HCT116 (cell line): Measurements from ENCODE around the gene ADCY2. TPM values are rescaled to one million over a fixed set of nuclear protein-coding genes. Genes with fewer than 3 reads are reported as not detected.

Source experiments
- ATAC-seq: fragments of 200-7000 bp; cut with Tn5 transposase; 2 replicates; pipeline ENCODE4 v1.9.1; 2020; ENCODE audit warnings: mild to moderate bottlenecking, moderate library complexity
- BruUV-seq: library from RNA; stranded (reverse); fragments of 400-500 nt; replicated peaks from 2 replicates; lab custom pipeline; 2021; lab: Mats Ljungman, UMichigan
- CTCF ChIA-PET: fragments of 300-600 bp; sonication (Branson Sonifier 250); formaldehyde crosslinking; loops from one replicate; lab custom pipeline; 2021; ENCODE audit warnings: antibody characterized with exemption; lab: Charles Lee
- POLR2A ChIA-PET: fragments of 300-600, 350-600 bp; sonication (Branson Sonifier 250); formaldehyde crosslinking; loops from one replicate; lab custom pipeline; 2021; ENCODE audit warnings: antibody characterized with exemption; lab: Charles Lee
- RAD21 ChIA-PET, 2 experiments: fragments of 300-600 bp; sonication (Branson Sonifier 250); formaldehyde crosslinking; loops; one replicate each; lab custom pipeline; 2023; ENCODE audit warnings: low total read pairs in 2 of 2; ENCODE audit not compliant: uncharacterized antibody in 2 of 2, unreplicated experiment in 2 of 2, low non-redundant PET in 1 of 2; lab: Charles Lee
- DNase-seq: peaks from one replicate; pipeline ENCODE4 v3.0.0-alpha.2; 2010; ENCODE audit warnings: low read depth, low spot score
- H2AFZ ChIP-seq: fragments of 200-600 bp; shearing (Covaris generic), sonication (generic); 2 replicates; pipeline ENCODE4 v1.6.1; 2017; ENCODE audit warnings: low read depth, mixed run types, mixed read lengths, antibody characterized with exemption, low read length; ENCODE audit not compliant: poor library complexity, severe bottlenecking
- H3K27ac ChIP-seq: 2 replicates; pipeline ENCODE4 v1.5.1; 2012; ENCODE audit warnings: low read depth, low read length
- H3K27me3 ChIP-seq: fragments of 200-600 bp; sonication (generic); 2 replicates; pipeline ENCODE4 v1.6.1; 2016; ENCODE audit warnings: mixed run types, low read length, mixed read lengths; ENCODE audit not compliant: insufficient read depth
- H3K36me3 ChIP-seq, 2 experiments: fragments of 200-500 bp in 1 of 2; fragments of 200-600 bp in 1 of 2; sonication (Bioruptor generic) in 1 of 2; sonication (generic) in 1 of 2; 2 replicates each; pipeline versions ENCODE4 v1.5.1 to v1.6.1; 2014 to 2016; ENCODE audit warnings: low read length in 2 of 2, inconsistent platforms in 1 of 2, mixed read lengths in 1 of 2, mixed run types in 1 of 2; ENCODE audit not compliant: insufficient read depth in 2 of 2, control insufficient read depth in 1 of 2
- H3K4me1 ChIP-seq, 2 experiments: fragments of 200-600 bp in 1 of 2; sonication (generic) in 1 of 2; 2 replicates each; pipeline versions ENCODE4 v1.5.1 to v1.6.1; 2012 to 2017; ENCODE audit warnings: low read length in 2 of 2, inconsistent platforms in 1 of 2, mild to moderate bottlenecking in 1 of 2, mixed read lengths in 1 of 2, mixed run types in 1 of 2, moderate library complexity in 1 of 2; ENCODE audit not compliant: insufficient read depth in 2 of 2, control insufficient read depth in 1 of 2
- H3K4me2 ChIP-seq: fragments of 200-600 bp; sonication (generic); 2 replicates; pipeline ENCODE4 v1.6.1; 2017; ENCODE audit warnings: mixed run types, low read length, mixed read lengths
- H3K4me3 ChIP-seq, 2 experiments: fragments of 200-600 bp in 1 of 2; sonication (generic) in 1 of 2; replicated peaks in 1 of 2; 2 replicates each; pipeline ENCODE4 v1.5.1; 2011 to 2016; ENCODE audit warnings: low read length in 2 of 2, control low read depth in 1 of 2, low read depth in 1 of 2, mild to moderate bottlenecking in 1 of 2, mixed read lengths in 1 of 2, mixed run types in 1 of 2
- H3K79me2 ChIP-seq: fragments of 200-600 bp; sonication (generic); 2 replicates; pipeline ENCODE4 v1.6.1; 2017; ENCODE audit warnings: mild to moderate bottlenecking, mixed run types, low read length, moderate library complexity, mixed read lengths; ENCODE audit not compliant: insufficient read depth
- H3K9ac ChIP-seq: fragments of 200-600 bp; sonication (generic); 2 replicates; pipeline ENCODE4 v1.6.1; 2016; ENCODE audit warnings: low read length, mixed read lengths
- H3K9me2 ChIP-seq: fragments of 200-600 bp; sonication (generic), shearing (Covaris generic); 2 replicates; pipeline ENCODE4 v1.6.1; 2017; ENCODE audit warnings: mixed run types, mild to moderate bottlenecking, moderate library complexity; ENCODE audit not compliant: insufficient read depth
- H3K9me3 ChIP-seq, 2 experiments: fragments of 200-500 bp in 1 of 2; fragments of 200-600 bp in 1 of 2; sonication (Bioruptor generic) in 1 of 2; sonication (generic) in 1 of 2; 2 replicates each; pipeline ENCODE4 v1.6.1; 2014 to 2017; ENCODE audit warnings: low read length in 2 of 2, mixed read lengths in 2 of 2, inconsistent platforms in 1 of 2, low read depth in 1 of 2, mild to moderate bottlenecking in 1 of 2, mixed run types in 1 of 2, moderate library complexity in 1 of 2; ENCODE audit not compliant: control insufficient read depth in 1 of 2, insufficient read depth in 1 of 2
- H4K20me1 ChIP-seq: fragments of 200-600 bp; sonication (generic), shearing (Covaris generic); 2 replicates; pipeline ENCODE4 v1.6.1; 2017; ENCODE audit warnings: mixed run types, mild to moderate bottlenecking, moderate library complexity; ENCODE audit not compliant: insufficient read depth
- CBX3 ChIP-seq: IDR thresholded peaks from 2 replicates; pipeline ENCODE4 v1.6.1; 2012; ENCODE audit warnings: low read depth
- CEBPB ChIP-seq: IDR thresholded peaks from 2 replicates; pipeline ENCODE4 v1.6.1; 2012; ENCODE audit warnings: low read depth
- CTCF ChIP-seq, 3 experiments: fragments of 200-600 bp in 1 of 3; sonication (generic) in 1 of 3; IDR thresholded peaks in 2 of 3; conservative IDR thresholded peaks in 1 of 3; 2 replicates each; pipeline ENCODE4 v1.5.1; 2012 to 2017; ENCODE audit warnings: low read depth in 2 of 3, low read length in 2 of 3, antibody characterized with exemption in 1 of 3, borderline replicate concordance in 1 of 3, control low read depth in 1 of 3, mild to moderate bottlenecking in 1 of 3, mixed read lengths in 1 of 3, mixed run types in 1 of 3, moderate library complexity in 1 of 3; ENCODE audit not compliant: insufficient read depth in 1 of 3
- EGR1 ChIP-seq: IDR thresholded peaks from 2 replicates; pipeline ENCODE4 v1.6.1; 2012; ENCODE audit warnings: low read depth
- ELF1 ChIP-seq: IDR thresholded peaks from 2 replicates; pipeline ENCODE4 v1.6.1; 2012; ENCODE audit warnings: low read depth, borderline replicate concordance
- EZH2 ChIP-seq: fragments of 200-600 bp; sonication (generic); IDR thresholded peaks from 2 replicates; pipeline ENCODE4 v1.6.1; 2017; ENCODE audit warnings: antibody characterized with exemption, mixed run types
- FOSL1 ChIP-seq: IDR thresholded peaks from 2 replicates; pipeline ENCODE4 v1.6.1; 2012; ENCODE audit warnings: low read depth
- JUND ChIP-seq: IDR thresholded peaks from 2 replicates; pipeline ENCODE4 v1.6.1; 2012
- POLR2AphosphoS5 ChIP-seq: IDR thresholded peaks from 2 replicates; pipeline ENCODE4 v1.6.1; 2011; ENCODE audit warnings: mild to moderate bottlenecking, low read depth, low read length, moderate library complexity
- RAD21 ChIP-seq: IDR thresholded peaks from 2 replicates; pipeline ENCODE4 v1.6.1; 2012; ENCODE audit warnings: low read depth, mild to moderate bottlenecking
- SIN3A ChIP-seq: IDR thresholded peaks from 2 replicates; pipeline ENCODE4 v1.6.1; 2012; ENCODE audit warnings: low read depth
- SP1 ChIP-seq: IDR thresholded peaks from 2 replicates; pipeline ENCODE4 v1.6.1; 2012; ENCODE audit warnings: low read depth
- TCF7L2 ChIP-seq: IDR thresholded peaks from 2 replicates; pipeline ENCODE4 v1.7.0; 2011; ENCODE audit warnings: borderline replicate concordance, inconsistent platforms; ENCODE audit not compliant: insufficient read depth, insufficient read length; ENCODE audit errors: extremely low read depth
- YY1 ChIP-seq: IDR thresholded peaks from 2 replicates; pipeline ENCODE4 v1.6.1; 2011; ENCODE audit warnings: low read length, low read depth, moderate library complexity, mild to moderate bottlenecking; ENCODE audit not compliant: insufficient replicate concordance; ENCODE audit errors: extremely low read depth
- ZFX ChIP-seq: fragments of 450-650 bp; IDR thresholded peaks from 2 replicates; pipeline ENCODE4 v1.6.1; 2017
- ZNF274 ChIP-seq: fragments of 200-500 bp; sonication (Bioruptor generic); IDR thresholded peaks from 2 replicates; pipeline ENCODE4 v1.6.1; 2014; ENCODE audit warnings: mild to moderate bottlenecking, low read depth, low read length, inconsistent platforms
- intact Hi-C: fragments of 100-400 bp; cut with micrococcal nuclease; formaldehyde crosslinking; loops from 2 replicates; pipeline ENCODE4 v1.10.0; 2022
- total RNA-seq: library from RNA; stranded (reverse); gene quantifications from one replicate; pipeline ENCODE4 v1.2.1, GENCODE V29; 2021; ENCODE audit not compliant: unreplicated experiment
- TF ChIP-seq, protein P1 (sequence below): IDR thresholded peaks from 2 replicates; pipeline ENCODE4 v1.6.1; 2011; ENCODE audit warnings: mild to moderate bottlenecking, low read length, moderate library complexity; ENCODE audit not compliant: insufficient replicate concordance; ENCODE audit errors: extremely low read depth
- TF ChIP-seq, protein P2 (sequence below): IDR thresholded peaks from 2 replicates; pipeline ENCODE4 v1.6.1; 2012; ENCODE audit warnings: low read depth
- TF ChIP-seq, protein P3 (sequence below): IDR thresholded peaks from 2 replicates; pipeline ENCODE4 v1.6.1; 2012

ADCY2 gene
- total RNA-seq, 1 experiment from 2014 or later = 0.15 TPM

DNA sequence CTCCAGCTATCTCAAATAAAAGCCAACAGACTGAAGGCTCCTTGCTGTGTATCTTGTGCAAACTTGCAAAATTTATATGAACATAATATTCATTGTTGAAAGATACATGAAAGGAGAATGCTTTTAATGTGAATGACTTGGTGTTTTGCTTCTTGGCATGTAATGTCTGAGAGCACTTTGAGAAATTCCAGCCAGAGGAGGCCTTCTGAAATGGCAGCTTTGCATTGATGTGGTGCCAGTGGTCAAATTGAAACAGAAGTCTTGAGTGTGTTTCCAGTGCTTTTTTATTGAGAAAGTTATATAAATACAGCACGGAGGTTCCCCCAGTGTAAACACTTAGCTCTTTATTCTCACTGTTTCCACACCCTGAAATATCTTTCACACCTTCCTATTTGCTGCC is 182.1 kb downstream of the ADCY2 start:
- Histone ChIP-seq H3K79me2 (no peaks in the 10 kb centered on the region), H3K9ac (no peak overlapping the region), H3K27ac (no peak overlapping the region), H3K9me2 (no peaks in the 10 kb centered on the region), H4K20me1 (no peaks in the 10 kb centered on the region), H3K27me3 (no peaks in the 10 kb centered on the region), H3K4me3 (no peak overlapping the region), H3K9me3 (peaks cover 3 to 14% of the 10 kb centered on the region in 2 experiments; a peak in 2 of 4 replicates), H3K4me2 (no peak overlapping the region), H3K36me3 (no peaks in the 10 kb centered on the region), H3K4me1 (no peaks in the 10 kb centered on the region), H2AFZ (no peak overlapping the region)
- intact Hi-C loops = no loop called here
- ChIA-PET RAD21 (no interaction called here), POLR2A (no interaction called here), CTCF (no interaction called here)
- ATAC-seq (no peak), DNase-seq (no peak)
- no TSS peak for BruUV-seq
- no peak for TF ChIP-seq JUND
- TF ChIP-seq SIN3A = no peak
- TF ChIP-seq CBX3 = no peak
- no peak for TF ChIP-seq RAD21
- no peak for TF ChIP-seq CEBPB
- no peak for TF ChIP-seq FOSL1
- TF ChIP-seq SP1 = no peak
- TF ChIP-seq, protein P1, sequence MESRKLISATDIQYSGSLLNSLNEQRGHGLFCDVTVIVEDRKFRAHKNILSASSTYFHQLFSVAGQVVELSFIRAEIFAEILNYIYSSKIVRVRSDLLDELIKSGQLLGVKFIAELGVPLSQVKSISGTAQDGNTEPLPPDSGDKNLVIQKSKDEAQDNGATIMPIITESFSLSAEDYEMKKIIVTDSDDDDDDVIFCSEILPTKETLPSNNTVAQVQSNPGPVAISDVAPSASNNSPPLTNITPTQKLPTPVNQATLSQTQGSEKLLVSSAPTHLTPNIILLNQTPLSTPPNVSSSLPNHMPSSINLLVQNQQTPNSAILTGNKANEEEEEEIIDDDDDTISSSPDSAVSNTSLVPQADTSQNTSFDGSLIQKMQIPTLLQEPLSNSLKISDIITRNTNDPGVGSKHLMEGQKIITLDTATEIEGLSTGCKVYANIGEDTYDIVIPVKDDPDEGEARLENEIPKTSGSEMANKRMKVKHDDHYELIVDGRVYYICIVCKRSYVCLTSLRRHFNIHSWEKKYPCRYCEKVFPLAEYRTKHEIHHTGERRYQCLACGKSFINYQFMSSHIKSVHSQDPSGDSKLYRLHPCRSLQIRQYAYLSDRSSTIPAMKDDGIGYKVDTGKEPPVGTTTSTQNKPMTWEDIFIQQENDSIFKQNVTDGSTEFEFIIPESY = no peak
- TF ChIP-seq ELF1 = no peak
- no peak for TF ChIP-seq ZNF274
- TF ChIP-seq EGR1 = no peak
- TF ChIP-seq, protein P2, sequence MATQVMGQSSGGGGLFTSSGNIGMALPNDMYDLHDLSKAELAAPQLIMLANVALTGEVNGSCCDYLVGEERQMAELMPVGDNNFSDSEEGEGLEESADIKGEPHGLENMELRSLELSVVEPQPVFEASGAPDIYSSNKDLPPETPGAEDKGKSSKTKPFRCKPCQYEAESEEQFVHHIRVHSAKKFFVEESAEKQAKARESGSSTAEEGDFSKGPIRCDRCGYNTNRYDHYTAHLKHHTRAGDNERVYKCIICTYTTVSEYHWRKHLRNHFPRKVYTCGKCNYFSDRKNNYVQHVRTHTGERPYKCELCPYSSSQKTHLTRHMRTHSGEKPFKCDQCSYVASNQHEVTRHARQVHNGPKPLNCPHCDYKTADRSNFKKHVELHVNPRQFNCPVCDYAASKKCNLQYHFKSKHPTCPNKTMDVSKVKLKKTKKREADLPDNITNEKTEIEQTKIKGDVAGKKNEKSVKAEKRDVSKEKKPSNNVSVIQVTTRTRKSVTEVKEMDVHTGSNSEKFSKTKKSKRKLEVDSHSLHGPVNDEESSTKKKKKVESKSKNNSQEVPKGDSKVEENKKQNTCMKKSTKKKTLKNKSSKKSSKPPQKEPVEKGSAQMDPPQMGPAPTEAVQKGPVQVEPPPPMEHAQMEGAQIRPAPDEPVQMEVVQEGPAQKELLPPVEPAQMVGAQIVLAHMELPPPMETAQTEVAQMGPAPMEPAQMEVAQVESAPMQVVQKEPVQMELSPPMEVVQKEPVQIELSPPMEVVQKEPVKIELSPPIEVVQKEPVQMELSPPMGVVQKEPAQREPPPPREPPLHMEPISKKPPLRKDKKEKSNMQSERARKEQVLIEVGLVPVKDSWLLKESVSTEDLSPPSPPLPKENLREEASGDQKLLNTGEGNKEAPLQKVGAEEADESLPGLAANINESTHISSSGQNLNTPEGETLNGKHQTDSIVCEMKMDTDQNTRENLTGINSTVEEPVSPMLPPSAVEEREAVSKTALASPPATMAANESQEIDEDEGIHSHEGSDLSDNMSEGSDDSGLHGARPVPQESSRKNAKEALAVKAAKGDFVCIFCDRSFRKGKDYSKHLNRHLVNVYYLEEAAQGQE = no peak
- no peak for TF ChIP-seq POLR2AphosphoS5
- TF ChIP-seq EZH2 = no peak
- TF ChIP-seq TCF7L2 = no peak
- no peak for TF ChIP-seq YY1
- no peak for TF ChIP-seq CTCF (IDR thresholded peaks at IDR 0.05 in 2 of 3, conservative IDR thresholded peaks at IDR 0.05 in 1 of 3; ENCODE audit: borderline replicate concordance in 1 of 3, insufficient read depth in 1 of 3, low read depth in 2 of 3, low read length in 2 of 3)
- no peak for TF ChIP-seq ZFX
- TF ChIP-seq, protein P3, sequence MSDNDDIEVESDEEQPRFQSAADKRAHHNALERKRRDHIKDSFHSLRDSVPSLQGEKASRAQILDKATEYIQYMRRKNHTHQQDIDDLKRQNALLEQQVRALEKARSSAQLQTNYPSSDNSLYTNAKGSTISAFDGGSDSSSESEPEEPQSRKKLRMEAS = no peak
